A549 (cell line): ENCODE results near the gene OCIAD2. TPM values are rescaled to one million over a fixed set of nuclear protein-coding genes. Genes with fewer than 3 reads are reported as not detected.

Experiments
- ATAC-seq, 2 experiments: fragments of 200-7000 bp in 1 of 2; fragments of >200 bp in 1 of 2; cut with Nextera tagmentation in 1 of 2; cut with Tn5 transposase in 1 of 2; 3 replicates each; pipeline versions ENCODE4 v1.8.0 to v1.9.1; 2018 to 2020; ENCODE audit warnings: mild to moderate bottlenecking in 1 of 2, moderate library complexity in 1 of 2
- CTCF ChIA-PET: fragments of 300-600 bp; sonication (Branson Sonifier 250); formaldehyde crosslinking; extraction: SDS; loops from one replicate; lab custom pipeline; 2021; ENCODE audit warnings: antibody characterized with exemption, inconsistent platforms; lab: Yijun Ruan, JAX
- POLR2A ChIA-PET: fragments of 350-600 bp; formaldehyde crosslinking; extraction: SDS; loops from one replicate; lab custom pipeline; 2021; ENCODE audit warnings: antibody characterized with exemption, inconsistent platforms; lab: Yijun Ruan, JAX
- DNase-seq, 2 experiments: peaks; one replicate each; pipeline versions ENCODE4 v3.0.0 to v3.0.0-alpha.2; 2011 to 2016; ENCODE audit warnings: low read depth in 1 of 2, low spot score in 1 of 2
- FAIRE-seq: peaks from 2 replicates; lab custom pipeline; 2011; peaks lifted over from hg19 to GRCh38; lab: Jason Lieb, UNC
- H3K27ac ChIP-seq, 2 experiments: fragments of >200 bp; sonication (Bioruptor Twin); formaldehyde crosslinking; 3 replicates each; pipeline ENCODE4 v1.5.1; 2016 to 2017
- H3K4me1 ChIP-seq: fragments of >200 bp; sonication (Bioruptor Twin); formaldehyde crosslinking; 3 replicates; pipeline ENCODE4 v1.6.1; 2016
- H3K4me2 ChIP-seq: fragments of >200 bp; sonication (Bioruptor Twin); formaldehyde crosslinking; 3 replicates; pipeline ENCODE4 v1.6.1; 2016
- H3K4me3 ChIP-seq: fragments of >200 bp; sonication (Bioruptor Twin); formaldehyde crosslinking; 3 replicates; pipeline ENCODE4 v1.5.1; 2016
- H3K9me3 ChIP-seq: fragments of >200 bp; sonication (Bioruptor Twin); formaldehyde crosslinking; 3 replicates; pipeline ENCODE4 v1.6.1; 2016
- BHLHE40 ChIP-seq: IDR thresholded peaks from 2 replicates; pipeline ENCODE4 v1.6.1; 2012; ENCODE audit warnings: low read depth, low read length, inconsistent platforms
- CBX8 ChIP-seq: fragments of 200-600 bp; sonication (generic); IDR thresholded peaks from 2 replicates; pipeline ENCODE4 v1.6.1; 2016
- CEBPB ChIP-seq, 2 experiments: fragments of >200 bp in 1 of 2; sonication (Bioruptor Twin) in 1 of 2; formaldehyde crosslinking in 1 of 2; IDR thresholded peaks; 2 replicates each; pipeline ENCODE4 v1.6.1; 2012 to 2016
- CHD2 ChIP-seq: fragments of 150-350 bp; IDR thresholded peaks from 2 replicates; pipeline ENCODE4 v1.6.1; 2014; ENCODE audit warnings: low read length; ENCODE audit not compliant: partially characterized antibody
- CHD4 ChIP-seq: fragments of 200-600 bp; sonication (generic); IDR thresholded peaks from 2 replicates; pipeline ENCODE4 v1.6.1; 2016; ENCODE audit warnings: antibody characterized with exemption, mild to moderate bottlenecking, borderline replicate concordance
- FOSB ChIP-seq: fragments of 250-450 bp; sonication (Bioruptor Pico); IDR thresholded peaks from 2 replicates; pipeline ENCODE4 v1.5.0; 2020; ENCODE audit warnings: mild to moderate bottlenecking, moderate library complexity
- FOSL2 ChIP-seq, 2 experiments: fragments of 450-650 bp in 1 of 2; fragments of >200 bp in 1 of 2; sonication (Bioruptor Twin) in 1 of 2; formaldehyde crosslinking; IDR thresholded peaks; 2 replicates each; pipeline versions ENCODE4 v1.5.0 to v1.6.1; 2016 to 2020; ENCODE audit warnings: mild to moderate bottlenecking in 1 of 2, moderate library complexity in 1 of 2
- HOXB13 ChIP-seq: fragments of 250-450 bp; sonication (Bioruptor Pico); IDR thresholded peaks from 2 replicates; pipeline ENCODE4 v1.5.0; 2020; ENCODE audit warnings: low read depth, mild to moderate bottlenecking, moderate library complexity
- HOXB5 ChIP-seq: fragments of 250-450 bp; sonication (Bioruptor Pico); IDR thresholded peaks from 2 replicates; pipeline ENCODE4 v1.5.0; 2020; ENCODE audit warnings: mild to moderate bottlenecking, moderate library complexity
- JUN ChIP-seq, 2 experiments: fragments of >200 bp; sonication (Bioruptor Twin); formaldehyde crosslinking; IDR thresholded peaks; 2 replicates in 1 of 2; 3 replicates in 1 of 2; pipeline ENCODE4 v1.6.1; 2016 to 2017
- KDM1A ChIP-seq: fragments of 200-600 bp; sonication (generic); IDR thresholded peaks from 2 replicates; pipeline ENCODE4 v1.6.1; 2016; ENCODE audit warnings: low read depth, mild to moderate bottlenecking
- KDM5A ChIP-seq: fragments of 200-600 bp; sonication (generic); IDR thresholded peaks from 2 replicates; pipeline ENCODE4 v1.6.1; 2016; ENCODE audit warnings: antibody characterized with exemption, mild to moderate bottlenecking
- MAZ ChIP-seq: fragments of 150-350 bp; IDR thresholded peaks from 2 replicates; pipeline ENCODE4 v1.6.1; 2014; ENCODE audit warnings: antibody characterized with exemption, low read depth, low read length, borderline replicate concordance
- NPAS2 ChIP-seq: fragments of 250-450 bp; sonication (Bioruptor Pico); IDR thresholded peaks from 2 replicates; pipeline ENCODE4 v1.8.0; 2022; ENCODE audit warnings: mild to moderate bottlenecking, moderate library complexity, borderline replicate concordance
- NR3C1 ChIP-seq: fragments of >200 bp; sonication (Bioruptor Twin); formaldehyde crosslinking; IDR thresholded peaks from 3 replicates; pipeline ENCODE4 v1.6.1; 2017
- POLR2A ChIP-seq: IDR thresholded peaks from 2 replicates; pipeline ENCODE4 v1.6.1; 2012; ENCODE audit warnings: mild to moderate bottlenecking, low read length
- POLR2AphosphoS2 ChIP-seq: conservative IDR thresholded peaks from 2 replicates; pipeline ENCODE4 v1.6.1; 2012; ENCODE audit warnings: low read length, improper control_type of control experiment, inconsistent platforms
- RCOR1 ChIP-seq: fragments of 150-350 bp; IDR thresholded peaks from 2 replicates; pipeline ENCODE4 v1.6.1; 2014; ENCODE audit warnings: antibody characterized with exemption, low read length, low read depth
- RNF2 ChIP-seq: fragments of 200-600 bp; sonication (generic); IDR thresholded peaks from 2 replicates; pipeline ENCODE4 v1.6.1; 2016; ENCODE audit warnings: low read depth, mild to moderate bottlenecking, antibody characterized with exemption, moderate library complexity, borderline replicate concordance
- TP53 ChIP-seq: fragments of 250-450 bp; sonication (Bioruptor Pico); IDR thresholded peaks from 2 replicates; pipeline ENCODE4 v1.5.0; 2021; ENCODE audit warnings: mild to moderate bottlenecking, moderate library complexity
- ZC3H11A ChIP-seq: fragments of 450-650 bp; IDR thresholded peaks from 2 replicates; pipeline ENCODE4 v1.6.1; 2014; ENCODE audit warnings: antibody characterized with exemption, mild to moderate bottlenecking
- ZNF302 ChIP-seq: fragments of 250-450 bp; sonication (Bioruptor Pico); IDR thresholded peaks from 2 replicates; pipeline ENCODE4 v1.9.0; 2021; ENCODE audit warnings: inconsistent platforms, mild to moderate bottlenecking, moderate library complexity
- ZSCAN20 ChIP-seq: fragments of 250-450 bp; sonication (Bioruptor Pico); IDR thresholded peaks from 2 replicates; pipeline ENCODE4 v1.8.0; 2022; ENCODE audit warnings: mild to moderate bottlenecking, moderate library complexity
- WGBS: methylation state at CpG from one replicate; pipeline ENCODE4 v1.1.6; 2017; ENCODE audit errors: missing lambda C conversion rate; 5-methylcytosine and 5-hydroxymethylcytosine counted together
- polyA plus RNA-seq, 4 experiments: library from polyadenylated mRNA; depleted of rRNA in 3 of 4; stranded (reverse); fragments of >200 nt; fragmentation: RNase III in 1 of 4; extraction: RNeasy Plus Mini Kit Qiagen cat#74134 plus additional on column Dnase treatment in 1 of 4; gene quantifications; 2 replicates in 3 of 4; 3 replicates in 1 of 4; pipeline ENCODE4 v1.2.3, GENCODE V29; 2011 to 2017
- TF ChIP-seq, protein P1 (sequence below): IDR thresholded peaks from 2 replicates; pipeline ENCODE4 v1.6.1; 2012; ENCODE audit warnings: low read depth, borderline replicate concordance
- TF ChIP-seq, protein P2 (sequence below): fragments of >200 bp; sonication (Bioruptor Twin); formaldehyde crosslinking; IDR thresholded peaks from 3 replicates; pipeline ENCODE4 v1.5.1; 2016
- TF ChIP-seq, protein P3 (sequence below): IDR thresholded peaks from 2 replicates; pipeline ENCODE4 v1.6.1; 2012

OCIAD2 gene
- polyA plus RNA-seq, 2 of the 4 experiments (the other 2 are of a cell fraction) = 141 to 170 TPM

DNA sequence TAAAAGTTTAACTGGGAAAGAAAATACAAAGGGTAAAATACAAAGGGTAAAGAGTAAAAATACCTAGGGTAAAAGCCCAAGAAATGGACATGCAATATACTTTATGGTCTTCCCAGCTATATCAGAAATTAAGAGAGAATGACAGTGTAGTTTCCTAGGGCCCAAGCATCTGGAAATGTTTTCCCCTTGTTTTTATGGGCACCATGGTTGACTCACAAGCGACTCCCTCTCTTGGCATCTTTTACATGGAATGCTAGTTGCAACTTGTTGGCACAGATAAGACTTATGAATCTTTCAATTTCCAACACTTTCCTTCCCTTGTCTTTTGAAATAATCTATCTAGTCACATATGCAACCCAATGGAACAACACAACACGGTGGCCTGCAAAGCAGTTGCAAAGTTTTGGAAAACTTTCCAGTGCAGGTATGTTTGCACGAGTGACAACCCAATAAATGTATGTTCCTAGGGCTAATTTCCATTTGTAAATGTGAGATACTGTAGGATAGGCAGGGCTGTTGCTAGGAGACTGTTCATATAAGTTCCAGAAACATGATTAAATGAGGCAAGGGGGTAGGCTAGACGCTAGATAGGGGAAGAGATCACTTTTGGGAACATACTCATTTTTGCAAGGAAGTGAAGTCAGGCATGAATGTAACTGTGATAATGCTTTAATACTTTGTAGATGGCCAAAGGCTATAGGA, 43.1 kb upstream of the OCIAD2 start:
- CTCF ChIA-PET = interaction anchor here (1.1 kb wide), 1 partner anchor 9 kb away, joined by 3 read pairs; no protein-coding TSS in a partner anchor
- POLR2A ChIA-PET = no interaction called here
- FAIRE-seq (no peak), DNase-seq (no peak)
- 34% methylated on average over 4 of the region's 4 CpGs for WGBS
- Histone ChIP-seq H3K4me2 (no peak overlapping the region), H3K9me3 (peaks cover 11% of the 10 kb centered on the region; the same call in 2 of the 3 replicates)
- TF ChIP-seq HOXB5 (CRISPR knock-in tag) = no peak
- TF ChIP-seq POLR2A = no peak
- TF ChIP-seq CHD4 = no peak
- no peak for TF ChIP-seq CBX8
- TF ChIP-seq BHLHE40 = no peak
- no peak for TF ChIP-seq RCOR1
- TF ChIP-seq HOXB13 (CRISPR knock-in tag) = no peak
- TF ChIP-seq RNF2 = no peak
- no peak for TF ChIP-seq CHD2
- TF ChIP-seq ZC3H11A = no peak
- TF ChIP-seq FOSL2 (IDR thresholded peaks at IDR 0.05) = no peak
- no peak for TF ChIP-seq FOSL2 (CRISPR knock-in tag; IDR thresholded peaks at IDR 0.05)
- no peak for TF ChIP-seq NR3C1
- TF ChIP-seq, all 56 proteins: peak for 0
- no peak overlapping the region for H3K27ac ChIP-seq
- no peaks in the 10 kb centered on the region for H3K4me1 ChIP-seq
- H3K4me3 ChIP-seq = no peak overlapping the region
- ATAC-seq = no peak

DNA sequence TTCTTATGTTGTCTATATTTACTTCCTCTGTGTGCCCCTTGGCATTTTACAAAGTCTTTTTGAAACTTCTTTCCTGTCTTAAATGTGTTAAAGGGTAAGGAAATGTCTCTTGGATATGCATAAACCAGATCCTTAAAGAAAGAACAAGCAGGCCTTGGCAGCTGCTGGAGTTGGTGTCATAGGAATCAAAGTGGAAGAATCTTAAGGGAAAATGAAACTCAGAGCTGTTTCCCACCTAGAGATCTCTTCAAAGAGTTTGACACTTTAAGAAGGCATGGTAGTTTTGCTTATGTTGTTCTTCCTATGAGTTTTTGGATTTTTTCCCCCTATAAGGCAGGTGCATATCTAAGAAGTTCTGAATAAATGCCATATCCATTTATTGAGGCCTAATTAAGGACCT, 42.5 kb upstream of the OCIAD2 start:
- no peak overlapping the region for H3K4me3 ChIP-seq
- peaks cover 11% of the 10 kb centered on the region; the same call in 2 of the 3 replicates for H3K9me3 ChIP-seq
- no peak for DNase-seq
- H3K4me1 ChIP-seq = 0 out of 3 replicates have a peak, but pooled peaks cover 5% of the 10 kb centered on the region
- POLR2A ChIA-PET = no interaction called here
- no peak overlapping the region for H3K4me2 ChIP-seq
- no peak for ATAC-seq
- H3K27ac ChIP-seq = no peak overlapping the region
- CTCF ChIA-PET = interaction anchor here (1.1 kb wide), 1 partner anchor 10 kb away, joined by 3 read pairs; no protein-coding TSS in a partner anchor
- no peak for FAIRE-seq
- no peak for TF ChIP-seq FOSB (CRISPR knock-in tag)
- no peak for TF ChIP-seq ZNF302
- no peak for TF ChIP-seq KDM1A
- no peak for TF ChIP-seq POLR2AphosphoS2
- TF ChIP-seq KDM5A = no peak
- TF ChIP-seq, protein P1, sequence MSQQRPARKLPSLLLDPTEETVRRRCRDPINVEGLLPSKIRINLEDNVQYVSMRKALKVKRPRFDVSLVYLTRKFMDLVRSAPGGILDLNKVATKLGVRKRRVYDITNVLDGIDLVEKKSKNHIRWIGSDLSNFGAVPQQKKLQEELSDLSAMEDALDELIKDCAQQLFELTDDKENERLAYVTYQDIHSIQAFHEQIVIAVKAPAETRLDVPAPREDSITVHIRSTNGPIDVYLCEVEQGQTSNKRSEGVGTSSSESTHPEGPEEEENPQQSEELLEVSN = no peak
- no peak for TF ChIP-seq CEBPB (IDR thresholded peaks at IDR 0.05)
- TF ChIP-seq BHLHE40 = no peak
- no peak for TF ChIP-seq ZSCAN20 (CRISPR knock-in tag)
- TF ChIP-seq MAZ = no peak
- no peak for TF ChIP-seq CHD2
- TF ChIP-seq, protein P2, sequence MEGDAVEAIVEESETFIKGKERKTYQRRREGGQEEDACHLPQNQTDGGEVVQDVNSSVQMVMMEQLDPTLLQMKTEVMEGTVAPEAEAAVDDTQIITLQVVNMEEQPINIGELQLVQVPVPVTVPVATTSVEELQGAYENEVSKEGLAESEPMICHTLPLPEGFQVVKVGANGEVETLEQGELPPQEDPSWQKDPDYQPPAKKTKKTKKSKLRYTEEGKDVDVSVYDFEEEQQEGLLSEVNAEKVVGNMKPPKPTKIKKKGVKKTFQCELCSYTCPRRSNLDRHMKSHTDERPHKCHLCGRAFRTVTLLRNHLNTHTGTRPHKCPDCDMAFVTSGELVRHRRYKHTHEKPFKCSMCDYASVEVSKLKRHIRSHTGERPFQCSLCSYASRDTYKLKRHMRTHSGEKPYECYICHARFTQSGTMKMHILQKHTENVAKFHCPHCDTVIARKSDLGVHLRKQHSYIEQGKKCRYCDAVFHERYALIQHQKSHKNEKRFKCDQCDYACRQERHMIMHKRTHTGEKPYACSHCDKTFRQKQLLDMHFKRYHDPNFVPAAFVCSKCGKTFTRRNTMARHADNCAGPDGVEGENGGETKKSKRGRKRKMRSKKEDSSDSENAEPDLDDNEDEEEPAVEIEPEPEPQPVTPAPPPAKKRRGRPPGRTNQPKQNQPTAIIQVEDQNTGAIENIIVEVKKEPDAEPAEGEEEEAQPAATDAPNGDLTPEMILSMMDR = no peak
- no peak for TF ChIP-seq TP53 (CRISPR knock-in tag)
- TF ChIP-seq, protein P3, sequence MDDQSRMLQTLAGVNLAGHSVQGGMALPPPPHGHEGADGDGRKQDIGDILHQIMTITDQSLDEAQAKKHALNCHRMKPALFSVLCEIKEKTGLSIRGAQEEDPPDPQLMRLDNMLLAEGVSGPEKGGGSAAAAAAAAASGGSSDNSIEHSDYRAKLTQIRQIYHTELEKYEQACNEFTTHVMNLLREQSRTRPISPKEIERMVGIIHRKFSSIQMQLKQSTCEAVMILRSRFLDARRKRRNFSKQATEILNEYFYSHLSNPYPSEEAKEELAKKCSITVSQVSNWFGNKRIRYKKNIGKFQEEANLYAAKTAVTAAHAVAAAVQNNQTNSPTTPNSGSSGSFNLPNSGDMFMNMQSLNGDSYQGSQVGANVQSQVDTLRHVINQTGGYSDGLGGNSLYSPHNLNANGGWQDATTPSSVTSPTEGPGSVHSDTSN = no peak
- TF ChIP-seq NPAS2 (CRISPR knock-in tag) = no peak
- no peak for TF ChIP-seq JUN (IDR thresholded peaks at IDR 0.05)
